SU-DHL-6 (cell line): ENCODE measurements around the gene LITAFD.

Source experiments
- H2AFZ ChIP-seq: fragments of 200-600 bp; sonication (generic); 2 replicates; pipeline ENCODE4 v1.6.1; 2014; ENCODE audit warnings: low read depth, mild to moderate bottlenecking, moderate library complexity, mixed read lengths, antibody characterized with exemption, low read length; ENCODE audit not compliant: severe bottlenecking
- H3F3A ChIP-seq: fragments of 200-600 bp; shearing (Covaris generic); 2 replicates; pipeline ENCODE4 v1.6.0; 2016; ENCODE audit warnings: antibody characterized with exemption, mild to moderate bottlenecking; ENCODE audit not compliant: insufficient read depth
- H3K27ac ChIP-seq: fragments of 200-600 bp; sonication (generic); 2 replicates; pipeline ENCODE4 v1.5.1; 2016; ENCODE audit warnings: low read depth, mild to moderate bottlenecking, low read length, moderate library complexity, mixed read lengths
- H3K27me3 ChIP-seq: fragments of 200-600 bp; sonication (generic), shearing (Covaris generic); 2 replicates; pipeline ENCODE4 v1.6.0; 2014; ENCODE audit warnings: mild to moderate bottlenecking, low read length
- H3K36me3 ChIP-seq: fragments of 200-600 bp; sonication (generic); 2 replicates; pipeline ENCODE4 v1.6.1; 2014; ENCODE audit warnings: mild to moderate bottlenecking, low read length, mixed read lengths
- H3K4me2 ChIP-seq: fragments of 300-600, 200-600 bp; shearing (Covaris generic), sonication (generic); 2 replicates; pipeline ENCODE4 v1.6.0; 2014; ENCODE audit warnings: low read length, low read depth, mild to moderate bottlenecking; ENCODE audit not compliant: poor library complexity, severe bottlenecking
- H3K4me3 ChIP-seq: fragments of 200-600 bp; sonication (generic); 2 replicates; pipeline ENCODE4 v1.5.1; 2014; ENCODE audit warnings: antibody characterized with exemption, low read length, mild to moderate bottlenecking, mixed read lengths; ENCODE audit not compliant: insufficient read depth, poor library complexity, severe bottlenecking
- H3K79me2 ChIP-seq: fragments of 200-600 bp; sonication (generic); 2 replicates; pipeline ENCODE4 v1.6.1; 2014; ENCODE audit warnings: mild to moderate bottlenecking, low read length, moderate library complexity; ENCODE audit not compliant: insufficient read depth
- H3K9ac ChIP-seq: fragments of 200-600 bp; sonication (generic); 2 replicates; pipeline ENCODE4 v1.7.0; 2014; ENCODE audit warnings: mild to moderate bottlenecking, low read length
- H3K9me2 ChIP-seq: fragments of 200-600 bp; sonication (generic); replicated peaks from 2 replicates; pipeline ENCODE4 v1.6.1; 2014; ENCODE audit warnings: low read length; ENCODE audit not compliant: insufficient read depth
- H3K9me3 ChIP-seq: fragments of 200-600 bp; sonication (generic); 2 replicates; pipeline ENCODE4 v1.6.1; 2014; ENCODE audit warnings: low read length, mixed read lengths; ENCODE audit not compliant: insufficient read depth
- H4K20me1 ChIP-seq: fragments of 200-600 bp; sonication (generic); 2 replicates; pipeline ENCODE4 v1.6.1; 2014; ENCODE audit warnings: low read depth, mild to moderate bottlenecking, antibody characterized with exemption, low read length, moderate library complexity, mixed read lengths
- EZH2phosphoT487 ChIP-seq: fragments of 200-600 bp; sonication (generic), shearing (Covaris generic); conservative IDR thresholded peaks from 2 replicates; pipeline ENCODE4 v1.6.1; 2018; ENCODE audit warnings: mild to moderate bottlenecking, antibody characterized with exemption, low read length, moderate library complexity, mixed read lengths
- TF ChIP-seq, protein P1 (sequence below): fragments of 200-600 bp; sonication (generic); IDR thresholded peaks from one replicate; pipeline ENCODE4 v1.5.1; 2017; ENCODE audit warnings: antibody characterized with exemption, mild to moderate bottlenecking, low read length, moderate library complexity; ENCODE audit not compliant: insufficient read depth, poor library complexity, severe bottlenecking

Gene LITAFD

DNA sequence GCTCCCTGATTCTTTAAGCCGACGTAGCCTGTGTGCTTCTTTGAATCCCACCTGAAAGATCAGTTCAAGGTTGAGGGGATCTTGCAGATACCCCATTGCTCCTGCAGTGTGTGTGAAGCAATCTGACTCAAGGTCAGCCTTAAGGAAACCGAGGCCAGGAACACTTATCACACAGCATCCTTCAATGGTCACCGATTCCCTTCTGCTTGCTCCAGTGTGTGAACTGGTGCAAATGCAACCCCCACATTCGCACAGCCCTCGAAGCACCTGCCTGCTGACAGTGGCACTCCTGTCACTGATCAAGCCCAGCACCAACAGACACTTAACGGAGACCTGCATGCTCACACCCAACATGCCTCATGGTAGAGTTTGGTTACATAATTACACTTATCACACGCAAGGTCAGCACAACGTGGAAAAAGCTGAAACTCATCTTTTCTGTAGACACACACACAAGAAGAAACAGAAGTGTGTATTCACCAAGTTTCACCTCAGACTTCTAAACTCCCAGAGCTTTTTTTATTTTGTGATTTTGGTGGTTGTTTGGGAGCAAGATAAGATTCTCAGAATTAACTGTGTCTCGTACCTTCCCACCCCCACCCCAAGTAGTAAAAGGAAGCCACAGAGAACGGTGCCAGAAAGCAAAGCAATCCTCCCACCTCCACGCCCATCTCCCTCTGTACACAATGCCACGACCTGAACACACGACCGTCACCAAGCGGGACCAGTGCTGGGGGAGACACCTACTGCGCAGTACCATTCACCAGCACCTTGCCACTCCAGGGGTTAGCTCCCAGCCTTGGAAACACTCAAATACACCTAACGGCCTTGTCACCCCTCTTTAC, 37.2 kb downstream of the LITAFD start:
- Histone ChIP-seq H3K27ac (no peak overlapping the region), H3F3A (no peaks in the 10 kb centered on the region; the same call in 1 of the 2 replicates), H3K79me2 (peaks cover 34% of the 10 kb centered on the region), H3K9ac (no peak overlapping the region), H3K9me2 (no peaks in the 10 kb centered on the region), H3K27me3 (no peaks in the 10 kb centered on the region), H3K4me2 (no peak overlapping the region), H3K36me3 (peaks cover 72% of the 10 kb centered on the region), H3K4me3 (no peak overlapping the region), H4K20me1 (peaks cover 8% of the 10 kb centered on the region), H2AFZ (no peak overlapping the region), H3K9me3 (no peaks in the 10 kb centered on the region)
- no peak for TF ChIP-seq EZH2phosphoT487
- TF ChIP-seq, protein P1, sequence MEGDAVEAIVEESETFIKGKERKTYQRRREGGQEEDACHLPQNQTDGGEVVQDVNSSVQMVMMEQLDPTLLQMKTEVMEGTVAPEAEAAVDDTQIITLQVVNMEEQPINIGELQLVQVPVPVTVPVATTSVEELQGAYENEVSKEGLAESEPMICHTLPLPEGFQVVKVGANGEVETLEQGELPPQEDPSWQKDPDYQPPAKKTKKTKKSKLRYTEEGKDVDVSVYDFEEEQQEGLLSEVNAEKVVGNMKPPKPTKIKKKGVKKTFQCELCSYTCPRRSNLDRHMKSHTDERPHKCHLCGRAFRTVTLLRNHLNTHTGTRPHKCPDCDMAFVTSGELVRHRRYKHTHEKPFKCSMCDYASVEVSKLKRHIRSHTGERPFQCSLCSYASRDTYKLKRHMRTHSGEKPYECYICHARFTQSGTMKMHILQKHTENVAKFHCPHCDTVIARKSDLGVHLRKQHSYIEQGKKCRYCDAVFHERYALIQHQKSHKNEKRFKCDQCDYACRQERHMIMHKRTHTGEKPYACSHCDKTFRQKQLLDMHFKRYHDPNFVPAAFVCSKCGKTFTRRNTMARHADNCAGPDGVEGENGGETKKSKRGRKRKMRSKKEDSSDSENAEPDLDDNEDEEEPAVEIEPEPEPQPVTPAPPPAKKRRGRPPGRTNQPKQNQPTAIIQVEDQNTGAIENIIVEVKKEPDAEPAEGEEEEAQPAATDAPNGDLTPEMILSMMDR = no peak

DNA sequence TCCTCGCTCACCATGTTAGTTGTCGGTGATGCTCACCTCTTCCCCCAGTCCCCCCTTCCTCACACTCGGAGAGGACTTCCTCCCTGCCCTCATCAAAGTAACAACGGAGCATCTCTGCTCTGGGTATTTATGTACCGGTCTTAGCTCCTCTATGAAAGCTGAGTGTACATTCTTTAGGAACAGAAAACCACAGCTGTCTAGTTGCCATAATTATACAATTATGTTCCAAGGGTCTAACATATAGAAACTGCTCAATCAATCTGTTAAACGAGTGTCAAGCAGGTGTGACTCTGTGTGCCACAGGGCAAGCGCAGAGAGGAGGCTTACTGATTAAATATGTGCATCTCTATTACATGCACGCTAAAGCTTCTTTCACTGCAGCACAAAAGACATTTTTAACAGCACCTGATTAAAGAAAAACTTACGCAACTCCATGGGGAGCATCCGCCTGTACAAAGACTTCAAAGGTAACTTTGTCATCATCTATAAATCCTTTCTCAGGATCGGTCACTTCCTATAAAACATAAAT, 37.8 kb downstream of the LITAFD start:
- Histone ChIP-seq H3K9me2 (no peaks in the 10 kb centered on the region), H3K9ac (no peak overlapping the region), H3K27ac (no peak overlapping the region), H3F3A (no peaks in the 10 kb centered on the region; the same call in 1 of the 2 replicates), H3K4me3 (no peak overlapping the region), H3K27me3 (no peaks in the 10 kb centered on the region), H3K9me3 (no peaks in the 10 kb centered on the region), H2AFZ (no peak overlapping the region), H3K36me3 (peaks cover 72% of the 10 kb centered on the region), H4K20me1 (peaks cover 13% of the 10 kb centered on the region), H3K4me2 (no peak overlapping the region), H3K79me2 (peaks cover 34% of the 10 kb centered on the region)
- no peak for TF ChIP-seq EZH2phosphoT487

DNA sequence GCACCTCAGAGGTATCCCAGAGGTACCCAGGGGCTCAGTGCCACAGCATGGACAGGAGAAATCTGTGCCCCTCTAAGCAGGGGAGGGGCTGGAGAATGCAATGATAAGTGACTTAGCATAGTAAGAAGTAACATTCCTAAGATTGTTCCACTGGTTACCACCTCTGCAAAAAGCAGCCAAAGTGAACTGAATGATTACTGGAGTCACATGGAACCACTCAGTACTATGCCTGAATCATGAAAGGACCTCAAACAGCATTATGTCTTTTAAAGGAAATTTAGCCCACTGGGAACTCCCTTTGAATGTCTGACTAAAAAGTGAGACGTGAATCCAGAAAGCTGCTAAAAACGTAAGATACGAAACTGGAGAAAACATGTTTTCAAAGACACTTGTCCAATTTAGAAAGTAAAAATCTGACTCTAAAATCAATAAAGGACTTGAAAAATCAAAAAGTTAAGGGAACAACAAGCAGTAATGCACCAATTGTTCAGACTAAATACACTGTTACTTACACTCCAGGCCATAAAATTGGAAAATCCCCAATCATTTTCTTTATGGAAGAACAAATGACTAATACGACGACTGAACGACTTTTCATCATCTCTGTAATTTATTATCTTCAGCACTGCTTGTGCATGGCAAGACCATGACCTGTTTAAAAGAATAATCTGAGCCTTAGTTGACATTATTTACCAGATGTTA, 38.6 kb downstream of the LITAFD start:
- H3K9me3 ChIP-seq = no peaks in the 10 kb centered on the region
- TF ChIP-seq EZH2phosphoT487 = no peak
- no peaks in the 10 kb centered on the region; the same call in 1 of the 2 replicates for H3F3A ChIP-seq
- H3K9ac ChIP-seq = no peak overlapping the region
- H3K27me3 ChIP-seq = no peaks in the 10 kb centered on the region
- no peak overlapping the region for H3K27ac ChIP-seq
- no peak overlapping the region for H3K4me3 ChIP-seq
- H4K20me1 ChIP-seq = peaks cover 15% of the 10 kb centered on the region; the same call in 1 of the 2 replicates
- H3K36me3 ChIP-seq = peaks cover 64% of the 10 kb centered on the region
- no peak overlapping the region for H2AFZ ChIP-seq
- no peaks in the 10 kb centered on the region for H3K9me2 ChIP-seq
- peaks cover 40% of the 10 kb centered on the region for H3K79me2 ChIP-seq
- H3K4me2 ChIP-seq = no peak overlapping the region

DNA sequence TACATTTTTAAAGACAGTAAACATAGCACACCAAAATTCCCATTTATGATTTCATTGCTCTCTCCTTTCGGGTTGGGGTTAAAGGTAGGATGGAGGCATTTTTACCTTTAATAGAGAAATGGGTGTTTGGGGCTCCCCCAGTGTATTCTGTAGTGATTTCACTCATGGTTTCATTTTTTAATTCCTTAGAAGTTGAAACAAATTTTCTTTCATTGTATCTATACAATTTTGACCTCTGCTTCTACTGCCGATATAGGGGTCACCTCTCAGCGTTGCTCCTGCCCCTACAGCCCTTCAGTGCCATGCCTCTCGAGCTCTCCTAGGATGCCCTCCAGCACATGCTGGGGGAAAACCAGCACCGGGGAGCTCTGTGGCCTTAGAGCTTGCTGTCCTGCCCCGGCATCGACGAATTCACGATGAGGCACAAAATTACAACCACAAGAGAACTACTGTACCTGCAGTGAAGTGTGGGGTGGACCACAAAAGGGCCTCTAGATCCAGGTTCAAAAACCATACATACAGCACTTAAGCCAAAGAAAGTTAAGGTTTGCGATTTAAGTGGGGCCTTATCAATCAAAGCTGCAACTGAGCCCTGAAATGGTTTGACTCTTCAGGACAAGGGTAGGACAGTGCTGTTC, 39.3 kb downstream of the LITAFD start:
- Histone ChIP-seq H3F3A (no peaks in the 10 kb centered on the region; the same call in 1 of the 2 replicates), H3K4me2 (no peak overlapping the region), H3K9me3 (no peaks in the 10 kb centered on the region), H3K36me3 (peaks cover 58% of the 10 kb centered on the region), H3K79me2 (peaks cover 43% of the 10 kb centered on the region), H3K27me3 (no peaks in the 10 kb centered on the region), H3K27ac (no peak overlapping the region), H3K4me3 (no peak overlapping the region), H3K9ac (no peak overlapping the region), H2AFZ (no peak overlapping the region), H4K20me1 (peaks cover 15% of the 10 kb centered on the region; the same call in 1 of the 2 replicates), H3K9me2 (no peaks in the 10 kb centered on the region)
- TF ChIP-seq, protein P1 = no peak
- TF ChIP-seq EZH2phosphoT487 = no peak
